ENCODE results near the gene RAI1.

The RAI1 gene

DNA sequence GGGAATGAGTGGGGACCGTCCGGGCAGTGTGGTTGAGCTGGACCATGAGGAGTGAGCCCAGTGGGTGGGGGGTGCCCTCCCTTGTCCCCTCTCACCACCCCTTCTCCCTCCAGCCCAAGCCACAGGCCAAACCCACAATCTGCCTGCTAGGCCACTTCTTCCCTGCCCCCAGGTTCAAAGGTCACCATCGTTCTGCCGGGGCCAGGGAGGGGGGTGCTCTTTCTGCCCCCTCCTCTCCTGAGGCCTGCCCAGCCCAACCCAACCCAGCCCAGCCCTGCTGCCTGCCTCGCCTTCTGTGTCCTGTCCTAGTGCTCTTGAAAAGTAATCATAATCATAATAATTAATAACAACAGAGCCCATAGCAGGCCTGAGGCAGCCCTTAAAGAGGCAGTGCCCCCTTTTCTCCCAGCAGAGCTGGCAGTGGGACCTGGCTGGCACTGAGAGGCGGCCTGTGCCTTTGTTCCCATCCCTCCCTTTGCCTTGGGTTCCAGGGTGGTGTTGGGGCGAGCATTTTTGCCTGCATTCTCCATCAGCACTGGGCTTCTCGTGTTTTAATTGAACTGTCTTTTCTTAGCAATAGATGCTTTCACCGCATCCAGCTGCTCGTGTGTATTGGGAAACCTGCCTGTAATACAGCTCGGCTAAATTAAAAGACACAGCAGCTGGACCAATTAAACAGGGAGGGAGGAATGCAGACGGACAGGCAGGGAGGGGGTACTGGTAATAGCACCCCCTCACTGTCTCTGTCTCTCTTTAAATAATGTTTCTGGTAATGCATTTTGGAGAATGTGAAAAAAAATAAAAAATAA, 108.8 kb downstream of the RAI1 start:
- DNase-seq, result no peak

GRCh38 chr17:17790637-17791464, 109.6 kb downstream of the RAI1 start:
- DNase-seq, result no peak

- DNase-seq, result no peak
Observed at GRCh38 chr17:17792037-17792550, 110.8 kb downstream of the RAI1 start.

- peak; percentile 84 for DNase-seq
Observed at GRCh38 chr17:17792551-17793377, 111.5 kb downstream of the RAI1 start.

DNA sequence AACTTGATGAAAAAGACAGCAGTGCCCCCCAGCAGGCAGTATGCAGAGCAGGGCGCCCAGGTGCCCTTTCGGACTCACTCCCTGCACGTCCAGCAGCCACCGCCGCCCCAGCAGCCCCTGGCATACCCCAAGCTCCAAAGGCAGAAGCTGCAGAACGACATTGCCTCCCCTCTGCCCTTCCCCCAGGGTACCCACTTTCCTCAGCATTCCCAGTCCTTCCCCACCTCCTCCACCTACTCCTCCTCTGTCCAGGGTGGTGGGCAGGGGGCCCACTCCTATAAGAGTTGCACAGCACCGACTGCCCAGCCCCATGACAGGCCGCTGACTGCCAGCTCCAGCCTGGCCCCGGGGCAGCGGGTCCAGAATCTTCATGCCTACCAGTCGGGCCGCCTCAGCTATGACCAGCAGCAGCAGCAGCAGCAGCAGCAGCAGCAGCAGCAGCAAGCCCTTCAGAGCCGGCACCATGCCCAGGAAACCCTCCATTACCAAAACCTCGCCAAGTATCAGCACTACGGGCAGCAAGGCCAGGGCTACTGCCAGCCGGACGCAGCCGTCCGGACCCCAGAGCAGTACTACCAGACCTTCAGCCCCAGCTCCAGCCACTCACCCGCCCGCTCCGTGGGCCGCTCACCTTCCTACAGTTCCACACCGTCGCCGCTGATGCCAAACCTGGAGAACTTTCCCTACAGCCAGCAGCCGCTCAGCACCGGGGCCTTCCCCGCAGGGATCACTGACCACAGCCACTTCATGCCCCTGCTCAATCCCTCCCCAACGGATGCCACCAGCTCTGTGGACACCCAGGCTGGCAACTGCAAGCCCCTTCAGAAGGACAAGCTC, 112.3 kb downstream of the RAI1 start:
- DNase-seq, result no peak

- DNase-seq, result no peak
Observed at GRCh38 chr17:17794382-17794781, 113.1 kb downstream of the RAI1 start.

DNA sequence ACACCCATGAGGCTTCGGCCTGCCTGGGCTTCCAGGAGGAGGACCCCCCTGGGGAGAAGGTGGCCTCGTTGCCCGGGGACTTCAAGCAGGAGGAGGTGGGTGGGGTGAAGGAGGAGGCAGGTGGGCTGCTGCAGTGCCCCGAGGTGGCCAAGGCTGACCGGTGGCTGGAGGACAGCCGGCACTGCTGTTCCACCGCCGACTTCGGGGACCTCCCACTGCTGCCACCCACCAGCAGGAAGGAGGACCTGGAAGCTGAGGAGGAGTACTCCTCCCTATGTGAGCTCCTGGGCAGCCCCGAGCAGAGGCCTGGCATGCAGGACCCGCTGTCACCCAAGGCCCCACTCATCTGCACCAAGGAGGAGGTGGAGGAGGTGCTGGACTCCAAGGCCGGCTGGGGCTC, 114.0 kb downstream of the RAI1 start:
- DNase-seq, result no peak

DNA sequence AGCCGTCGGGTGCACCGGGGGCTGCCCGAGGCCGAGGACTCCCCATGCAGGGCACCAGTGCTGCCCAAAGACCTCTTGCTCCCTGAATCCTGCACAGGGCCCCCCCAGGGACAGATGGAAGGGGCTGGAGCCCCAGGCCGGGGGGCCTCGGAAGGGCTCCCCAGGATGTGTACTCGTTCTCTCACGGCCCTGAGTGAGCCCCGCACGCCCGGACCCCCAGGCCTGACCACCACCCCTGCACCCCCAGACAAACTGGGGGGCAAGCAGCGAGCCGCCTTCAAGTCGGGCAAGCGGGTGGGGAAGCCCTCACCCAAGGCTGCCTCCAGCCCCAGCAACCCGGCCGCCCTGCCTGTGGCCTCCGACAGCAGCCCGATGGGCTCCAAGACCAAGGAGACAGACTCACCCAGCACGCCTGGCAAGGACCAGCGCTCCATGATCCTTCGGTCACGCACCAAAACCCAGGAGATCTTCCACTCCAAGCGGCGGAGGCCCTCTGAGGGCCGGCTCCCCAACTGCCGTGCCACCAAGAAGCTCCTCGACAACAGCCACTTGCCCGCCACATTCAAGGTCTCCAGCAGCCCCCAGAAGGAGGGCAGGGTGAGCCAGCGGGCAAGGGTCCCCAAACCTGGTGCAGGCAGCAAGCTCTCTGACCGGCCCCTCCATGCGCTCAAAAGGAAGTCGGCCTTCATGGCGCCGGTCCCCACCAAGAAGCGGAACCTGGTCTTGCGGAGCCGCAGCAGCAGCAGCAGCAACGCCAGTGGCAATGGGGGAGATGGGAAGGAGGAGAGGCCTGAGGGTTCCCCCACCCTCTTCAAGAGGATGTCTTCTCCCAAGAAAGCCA, 114.9 kb downstream of the RAI1 start:
- DNase-seq, result no peak

DNA sequence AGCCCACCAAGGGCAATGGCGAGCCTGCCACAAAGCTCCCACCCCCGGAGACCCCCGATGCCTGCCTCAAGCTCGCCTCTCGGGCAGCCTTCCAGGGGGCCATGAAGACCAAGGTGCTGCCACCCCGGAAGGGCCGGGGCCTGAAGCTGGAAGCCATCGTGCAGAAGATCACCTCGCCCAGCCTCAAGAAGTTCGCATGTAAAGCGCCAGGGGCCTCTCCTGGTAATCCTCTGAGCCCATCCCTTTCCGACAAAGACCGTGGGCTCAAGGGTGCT, 115.5 kb downstream of the RAI1 start:
- no peak for DNase-seq

GRCh38 chr17:17797119-17797809, 116.0 kb downstream of the RAI1 start:
- no peak for DNase-seq

DNA sequence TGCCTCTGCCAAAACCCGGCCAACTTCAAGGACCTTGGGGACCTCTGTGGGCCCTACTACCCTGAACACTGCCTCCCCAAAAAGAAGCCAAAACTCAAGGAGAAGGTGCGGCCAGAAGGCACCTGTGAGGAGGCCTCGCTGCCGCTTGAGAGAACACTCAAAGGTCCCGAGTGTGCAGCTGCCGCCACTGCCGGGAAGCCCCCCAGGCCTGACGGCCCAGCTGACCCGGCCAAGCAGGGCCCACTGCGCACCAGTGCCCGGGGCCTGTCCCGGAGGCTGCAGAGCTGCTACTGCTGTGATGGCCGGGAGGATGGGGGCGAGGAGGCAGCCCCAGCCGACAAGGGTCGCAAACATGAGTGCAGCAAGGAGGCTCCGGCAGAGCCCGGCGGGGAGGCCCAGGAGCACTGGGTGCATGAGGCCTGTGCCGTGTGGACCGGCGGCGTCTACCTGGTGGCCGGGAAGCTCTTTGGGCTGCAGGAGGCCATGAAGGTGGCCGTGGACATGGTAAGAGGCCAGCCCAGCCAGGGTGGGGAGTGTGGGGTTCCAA, 116.8 kb downstream of the RAI1 start:
- no peak for DNase-seq

DNA sequence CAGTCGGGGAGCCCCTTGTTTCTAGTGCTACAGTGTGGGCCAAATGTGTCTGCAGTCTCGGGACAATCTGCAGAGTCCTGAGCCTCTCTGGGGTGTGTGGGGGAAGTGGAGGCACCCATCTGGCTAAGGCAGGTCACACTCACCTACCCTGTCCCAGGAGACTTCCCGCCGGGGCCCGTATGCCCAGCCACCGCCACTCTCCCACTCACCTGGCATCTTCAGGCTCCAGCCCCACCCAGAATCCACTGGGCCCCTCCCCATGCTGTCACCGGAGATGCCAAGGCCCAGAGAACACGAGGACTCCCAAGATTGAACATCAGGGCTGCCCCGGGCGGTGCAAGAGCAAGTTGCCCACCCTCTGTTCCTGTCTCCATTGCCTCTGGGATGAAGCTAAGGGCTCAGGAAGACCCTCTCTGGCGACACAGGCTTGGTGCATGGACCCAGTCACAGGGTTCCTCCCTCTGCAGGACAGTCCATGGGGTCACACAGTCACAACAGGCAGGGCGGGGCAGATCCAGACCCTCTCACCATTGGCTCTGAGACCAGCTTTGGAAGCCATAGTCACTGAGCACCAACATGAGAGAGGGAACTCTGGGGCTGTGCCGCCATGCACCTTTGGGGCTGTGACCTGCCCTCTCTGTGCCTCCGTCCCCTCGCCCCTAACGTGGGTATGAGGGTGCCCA, 117.5 kb downstream of the RAI1 start:
- no peak for DNase-seq

- DNase-seq, result no peak
Observed at GRCh38 chr17:17800504-17801021, 119.3 kb downstream of the RAI1 start.

DNA sequence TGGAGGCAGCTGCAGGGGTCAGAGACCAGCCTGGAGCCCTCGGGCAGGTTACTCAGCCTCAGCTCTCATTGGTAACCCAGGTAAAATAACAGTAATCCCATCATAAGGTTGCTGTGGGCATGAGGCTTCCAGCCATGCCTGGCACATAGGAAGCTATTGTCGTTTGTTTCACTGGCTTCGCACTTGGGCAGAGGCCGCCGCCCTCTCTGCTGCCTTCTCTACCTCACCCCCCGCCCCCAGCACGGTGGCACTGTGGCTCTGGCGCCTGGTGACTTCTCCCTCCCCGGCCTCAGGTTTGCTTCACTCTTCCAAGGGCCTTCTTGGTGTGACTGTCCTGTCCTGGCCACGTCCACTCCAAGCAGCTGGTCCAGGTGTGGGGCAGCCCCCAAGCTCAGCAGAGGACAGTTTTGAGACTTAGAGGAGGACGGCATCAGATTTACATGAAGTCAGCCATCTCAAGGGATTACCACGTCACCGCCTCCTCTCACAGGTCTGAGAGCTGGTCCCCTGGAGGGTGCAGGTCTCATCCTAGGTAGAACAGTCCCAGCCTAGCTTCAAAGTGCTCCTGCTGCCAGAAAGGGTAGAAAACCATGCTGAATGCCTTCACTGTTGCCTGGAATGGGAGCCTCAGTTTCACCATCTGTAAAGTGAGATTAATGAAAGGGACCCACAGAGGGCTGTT, 120.7 kb downstream of the RAI1 start:
- no peak for DNase-seq

DNA sequence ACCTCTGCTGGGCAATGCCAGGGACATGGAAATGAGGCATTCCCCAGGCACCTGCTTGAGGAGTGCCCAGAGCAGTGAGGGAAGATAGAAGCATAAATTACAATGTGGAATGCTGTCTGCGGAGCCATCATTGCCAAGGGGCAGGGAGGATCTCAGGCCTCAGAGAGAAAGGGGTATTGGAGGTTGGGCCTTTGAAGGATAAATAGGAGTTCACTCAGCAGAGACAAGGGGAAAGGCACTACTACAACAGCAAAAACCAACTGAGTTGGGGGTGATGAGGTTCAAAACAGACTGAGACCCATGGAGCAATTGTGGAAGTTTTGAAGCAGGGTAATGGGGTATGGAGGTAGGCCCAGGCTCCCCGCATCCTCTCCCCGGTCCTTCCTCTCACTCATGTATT, 122.7 kb downstream of the RAI1 start:
- no peak for DNase-seq

DNA sequence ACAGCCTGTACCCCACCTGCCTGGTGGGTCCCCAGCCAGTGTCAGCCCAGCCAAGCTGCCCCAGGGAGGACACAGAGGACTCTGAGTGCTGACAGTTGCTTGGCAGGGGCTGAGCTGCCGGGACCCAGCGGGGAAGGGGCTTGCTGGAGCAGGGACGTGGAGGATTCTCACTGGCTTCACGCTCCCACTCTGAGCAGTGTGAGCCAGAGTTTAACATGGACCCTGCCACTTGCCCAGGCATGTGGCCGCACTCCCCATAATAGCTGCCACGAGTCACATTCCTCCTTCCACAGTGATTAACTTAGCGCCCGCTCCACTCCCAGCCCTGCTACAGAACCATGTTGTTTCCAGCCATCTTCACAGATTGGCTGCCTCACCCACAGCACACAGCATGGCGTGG, 124.3 kb downstream of the RAI1 start:
- DNase-seq, result no peak

DNA sequence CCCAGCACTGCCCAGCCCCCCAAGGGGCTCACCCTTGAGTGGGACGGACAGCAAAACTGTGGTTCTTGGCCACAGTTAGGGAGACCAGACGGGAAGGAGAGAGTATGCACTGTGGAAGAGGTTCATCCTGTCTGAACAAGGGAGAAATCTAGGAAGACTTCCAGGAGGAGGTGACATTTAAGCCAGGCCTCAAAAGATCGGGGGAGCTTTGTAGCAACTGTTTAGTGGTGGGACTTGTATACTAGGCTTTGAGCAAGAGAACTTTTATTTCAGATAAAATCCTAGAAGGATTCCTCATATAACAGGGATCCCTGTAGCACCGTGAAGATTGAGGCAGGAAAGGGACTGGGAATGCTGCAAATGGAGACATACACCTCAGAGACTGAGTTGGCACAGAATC, 124.8 kb downstream of the RAI1 start:
- DNase-seq, result no peak

GRCh38 chr17:17806611-17807274, 125.5 kb downstream of the RAI1 start:
- no peak for DNase-seq

All from fibroblast of skin of right biceps (primary cell).